ENCODE data around the gene GPC6. TPM values are rescaled to one million over a fixed set of nuclear protein-coding genes. Genes with fewer than 3 reads are reported as not detected.

Gene GPC6
- total and polyA plus RNA-seq, 2 experiments from 2014 or later = 26.0 to 92.8 TPM

DNA sequence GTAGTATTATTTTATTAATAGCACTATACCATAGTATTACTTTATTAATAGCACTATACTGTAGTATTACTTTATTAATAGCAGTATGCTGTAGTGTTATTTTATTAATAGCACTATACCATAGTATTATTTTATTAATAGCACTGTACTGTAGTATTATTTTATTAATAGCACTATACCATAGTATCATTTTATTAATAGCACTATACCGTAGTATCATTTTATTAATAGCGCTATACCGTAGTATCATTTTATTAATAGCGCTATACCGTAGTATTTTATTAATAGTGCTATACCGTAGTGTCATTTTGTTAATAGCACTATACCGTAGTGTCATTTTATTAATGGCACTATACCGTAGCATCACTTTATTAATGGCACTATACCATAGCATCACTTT, 191.8 kb downstream of the GPC6 start:
- Histone ChIP-seq H4K20me1 (ENCODE audit: insufficient read depth, poor library complexity, severe bottlenecking) (no peaks in the 10 kb centered on the region), H3K79me2 (peaks cover 45% of the 10 kb centered on the region), H3K4me1 (ENCODE audit: insufficient read depth) (no peaks in the 10 kb centered on the region), H3K4me2 (no peak overlapping the region), H3K27ac (no peak overlapping the region), H3K9me2 (replicated peaks; ENCODE audit: insufficient read depth) (no peaks in the 10 kb centered on the region), H2AFZ (no peak overlapping the region), H3K27me3 (no peaks in the 10 kb centered on the region), H3K9me3 (ENCODE audit: low read depth) (no peaks in the 10 kb centered on the region), H3K36me3 (replicated peaks; ENCODE audit: insufficient read depth, low read depth) (no peaks in the 10 kb centered on the region), H3K4me3 (no peak overlapping the region)
- over 99% methylated on average over 8 of the region's 8 CpGs for WGBS (ENCODE audit: low lambda C conversion rate, missing lambda C conversion rate)
- TF ChIP-seq EZH2 (IDR thresholded peaks at IDR 0.05; ENCODE audit: borderline replicate concordance) (no peak), EZH2phosphoT487 (IDR thresholded peaks at IDR 0.05; ENCODE audit: low read depth, severe bottlenecking, unreplicated experiment) (no peak)
- TF ChIP-seq, protein P1, sequence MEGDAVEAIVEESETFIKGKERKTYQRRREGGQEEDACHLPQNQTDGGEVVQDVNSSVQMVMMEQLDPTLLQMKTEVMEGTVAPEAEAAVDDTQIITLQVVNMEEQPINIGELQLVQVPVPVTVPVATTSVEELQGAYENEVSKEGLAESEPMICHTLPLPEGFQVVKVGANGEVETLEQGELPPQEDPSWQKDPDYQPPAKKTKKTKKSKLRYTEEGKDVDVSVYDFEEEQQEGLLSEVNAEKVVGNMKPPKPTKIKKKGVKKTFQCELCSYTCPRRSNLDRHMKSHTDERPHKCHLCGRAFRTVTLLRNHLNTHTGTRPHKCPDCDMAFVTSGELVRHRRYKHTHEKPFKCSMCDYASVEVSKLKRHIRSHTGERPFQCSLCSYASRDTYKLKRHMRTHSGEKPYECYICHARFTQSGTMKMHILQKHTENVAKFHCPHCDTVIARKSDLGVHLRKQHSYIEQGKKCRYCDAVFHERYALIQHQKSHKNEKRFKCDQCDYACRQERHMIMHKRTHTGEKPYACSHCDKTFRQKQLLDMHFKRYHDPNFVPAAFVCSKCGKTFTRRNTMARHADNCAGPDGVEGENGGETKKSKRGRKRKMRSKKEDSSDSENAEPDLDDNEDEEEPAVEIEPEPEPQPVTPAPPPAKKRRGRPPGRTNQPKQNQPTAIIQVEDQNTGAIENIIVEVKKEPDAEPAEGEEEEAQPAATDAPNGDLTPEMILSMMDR (IDR thresholded peaks at IDR 0.05; ENCODE audit: poor library complexity) = no peak
- DNase-seq (ENCODE audit: low spot score) = no peak

DNA sequence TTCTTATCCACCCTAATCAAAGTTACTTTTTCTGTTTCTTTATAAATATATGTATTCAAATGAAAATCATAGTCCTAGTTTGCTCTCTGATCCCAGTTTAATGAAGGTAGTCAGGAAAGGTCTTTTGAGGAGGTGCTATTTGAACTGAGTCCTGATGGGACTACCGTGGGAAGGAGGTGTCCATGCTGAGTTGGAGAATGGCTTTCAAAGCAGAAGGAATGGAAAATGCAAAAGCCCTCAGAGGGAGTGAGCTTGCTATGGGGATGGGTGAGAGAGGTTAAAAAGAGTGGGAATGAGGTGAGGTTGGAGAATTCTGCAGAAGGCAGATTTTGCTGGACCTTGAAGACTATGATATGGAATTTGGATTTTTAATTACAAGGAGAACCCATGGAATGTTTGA, 193.6 kb downstream of the GPC6 start:
- Histone ChIP-seq H3K79me2 (peaks cover 41% of the 10 kb centered on the region), H3K27me3 (no peaks in the 10 kb centered on the region), H3K9me2 (replicated peaks; ENCODE audit: insufficient read depth) (no peaks in the 10 kb centered on the region), H3K36me3 (replicated peaks; ENCODE audit: insufficient read depth, low read depth) (no peaks in the 10 kb centered on the region), H4K20me1 (ENCODE audit: insufficient read depth, poor library complexity, severe bottlenecking) (no peaks in the 10 kb centered on the region), H3K4me3 (no peak overlapping the region), H3K4me1 (ENCODE audit: insufficient read depth) (no peaks in the 10 kb centered on the region), H3K9me3 (ENCODE audit: low read depth) (no peaks in the 10 kb centered on the region), H3K4me2 (no peak overlapping the region), H3K27ac (no peak overlapping the region), H2AFZ (no peak overlapping the region)
- 74% methylated on average over 1 of the region's 1 CpG for WGBS (ENCODE audit: low lambda C conversion rate, missing lambda C conversion rate)
- TF ChIP-seq, protein P1 (IDR thresholded peaks at IDR 0.05; ENCODE audit: poor library complexity) = no peak
- no peak for TF ChIP-seq EZH2 (IDR thresholded peaks at IDR 0.05; ENCODE audit: borderline replicate concordance)
- no peak for TF ChIP-seq EZH2phosphoT487 (IDR thresholded peaks at IDR 0.05; ENCODE audit: low read depth, severe bottlenecking, unreplicated experiment)
- no peak for DNase-seq (ENCODE audit: low spot score)

DNA sequence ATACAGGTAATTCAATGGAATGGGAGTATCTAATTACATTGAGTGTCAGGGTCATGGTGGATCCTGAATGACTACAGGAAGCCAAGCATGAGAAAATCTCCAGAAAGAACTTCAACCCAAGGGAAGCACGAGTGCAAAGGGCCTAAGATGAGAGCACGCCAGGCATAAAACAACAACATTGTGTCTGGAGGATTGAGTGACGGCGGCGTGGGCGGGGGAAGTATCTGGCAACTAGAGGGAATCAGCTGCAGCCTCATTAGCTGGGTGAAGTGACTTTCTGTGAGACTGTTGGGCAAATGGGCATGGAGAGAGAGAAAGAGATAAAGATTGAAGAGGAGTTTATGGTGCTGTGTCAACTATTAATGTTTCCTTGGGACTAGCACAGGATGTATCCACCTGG, 194.3 kb downstream of the GPC6 start:
- DNase-seq (ENCODE audit: low spot score) = no peak
- Histone ChIP-seq H3K4me3 (no peak overlapping the region), H3K4me2 (no peak overlapping the region), H3K27ac (no peak overlapping the region), H2AFZ (no peak overlapping the region), H3K9me3 (ENCODE audit: low read depth) (no peaks in the 10 kb centered on the region), H3K27me3 (no peaks in the 10 kb centered on the region), H3K4me1 (ENCODE audit: insufficient read depth) (no peaks in the 10 kb centered on the region), H4K20me1 (ENCODE audit: insufficient read depth, poor library complexity, severe bottlenecking) (no peaks in the 10 kb centered on the region), H3K79me2 (peaks cover 36% of the 10 kb centered on the region), H3K9me2 (replicated peaks; ENCODE audit: insufficient read depth) (no peaks in the 10 kb centered on the region), H3K36me3 (replicated peaks; ENCODE audit: insufficient read depth, low read depth) (no peaks in the 10 kb centered on the region)
- TF ChIP-seq EZH2 (IDR thresholded peaks at IDR 0.05; ENCODE audit: borderline replicate concordance) (no peak), EZH2phosphoT487 (IDR thresholded peaks at IDR 0.05; ENCODE audit: low read depth, severe bottlenecking, unreplicated experiment) (no peak)
- TF ChIP-seq, protein P1 (IDR thresholded peaks at IDR 0.05; ENCODE audit: poor library complexity) = no peak
- WGBS (ENCODE audit: low lambda C conversion rate, missing lambda C conversion rate) = 93% methylated on average over 6 of the region's 6 CpGs
